HG03442 (cell line): ENCODE results near the gene DAPP1.
A peak's percentile ranks its signal among the peaks of the same experiment; 100 is the strongest.

Source experiments
- ATAC-seq: cut with Tn5 transposase; IDR thresholded peaks from one replicate; pipeline ENCODE4 v1.9.1; 2021; ENCODE audit warnings: mild to moderate bottlenecking, moderate library complexity; ENCODE audit not compliant: unreplicated experiment

DAPP1 gene

DNA sequence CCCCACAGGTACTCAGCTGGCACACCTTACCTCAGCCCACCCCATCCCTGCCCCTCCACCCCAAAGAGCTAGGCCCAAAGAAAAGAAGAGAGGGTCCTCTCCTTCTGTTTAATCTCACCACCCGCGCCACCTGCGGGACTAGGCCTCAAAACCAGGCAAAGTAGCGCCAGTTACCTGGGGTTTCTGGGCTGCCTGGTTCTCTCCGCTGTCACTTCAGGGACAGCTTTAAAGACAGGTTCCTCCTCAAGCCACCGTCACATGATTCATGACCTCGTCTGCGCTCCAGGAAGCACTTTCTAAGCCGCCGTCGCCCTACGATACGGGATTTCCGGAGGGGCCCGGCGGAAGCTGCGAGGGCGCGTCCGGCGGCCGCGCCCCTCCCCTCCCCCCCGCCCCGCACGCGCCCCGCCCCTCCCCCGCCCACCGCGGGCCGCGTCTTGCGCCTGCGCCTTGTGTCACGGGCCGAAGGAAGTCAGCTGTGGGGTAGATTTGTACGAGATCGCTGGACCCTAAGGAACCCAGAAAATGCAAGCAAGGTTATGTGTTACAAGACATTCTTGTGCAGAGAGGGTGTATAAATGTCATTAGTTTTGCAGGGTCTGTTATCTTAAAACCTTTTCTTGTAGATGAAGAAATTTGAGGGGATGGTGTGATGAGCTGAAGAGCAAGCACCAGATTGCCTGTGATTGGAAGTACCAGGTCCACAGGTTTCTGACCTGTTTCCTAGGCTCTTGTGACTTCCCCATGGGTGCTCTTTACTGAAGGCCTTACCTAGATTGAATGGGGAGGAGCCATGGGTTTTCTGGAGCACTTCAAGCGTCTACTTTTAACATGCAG lies 77.8 kb downstream of the DAPP1 start, which contains the start of gene LAMTOR3:
TSS of gene LAMTOR3 (minus strand) at position 267 of the 837 bp plus-strand sequence. CDS start 464 bp downstream, outside the sequence.
- peak; percentile 100 for ATAC-seq

DNA sequence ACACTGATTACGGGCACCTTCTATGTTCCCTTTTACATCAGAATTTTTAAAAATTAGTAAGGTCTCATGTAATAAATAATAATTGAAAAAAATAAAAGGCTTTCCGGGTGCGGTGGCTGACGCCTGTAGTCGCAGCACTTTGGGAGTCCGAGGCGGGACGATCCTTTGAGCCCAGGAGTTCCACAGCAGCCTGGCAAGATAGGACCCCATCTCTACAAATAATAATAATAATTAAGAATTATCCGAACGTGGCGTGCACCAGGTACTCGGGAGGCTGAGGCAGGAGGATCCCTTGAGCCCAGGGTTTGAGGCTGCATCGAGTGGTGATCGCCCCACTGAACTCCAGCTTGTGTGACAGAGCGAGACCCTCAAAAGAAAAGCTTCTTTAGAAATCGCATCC lies 78.4 kb downstream of the DAPP1 start:
- no peak for ATAC-seq

GRCh38 chr4:99915449-99915848 lies 98.8 kb downstream of the DAPP1 start:
- ATAC-seq, result no peak

DNA sequence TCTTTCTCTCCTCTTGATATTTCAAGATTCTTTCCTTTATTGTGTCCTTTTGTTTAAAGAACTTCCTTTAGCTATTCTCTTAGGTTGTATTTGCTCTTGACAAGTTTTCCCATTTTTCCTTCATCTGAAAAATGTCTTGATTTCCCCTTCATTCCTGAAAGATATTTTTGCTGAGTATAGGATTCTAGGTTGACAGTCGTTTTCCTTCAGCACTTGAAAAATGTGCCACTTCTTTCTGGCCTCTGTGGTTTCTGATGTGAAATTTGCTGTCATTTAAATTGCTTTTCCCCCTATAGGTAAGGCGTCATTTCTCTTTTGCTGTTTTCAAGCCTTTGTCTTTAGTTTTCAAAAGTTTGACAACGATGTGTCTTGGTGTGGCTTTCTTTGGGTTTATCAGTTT lies 100.9 kb downstream of the DAPP1 start:
- no peak for ATAC-seq

DNA sequence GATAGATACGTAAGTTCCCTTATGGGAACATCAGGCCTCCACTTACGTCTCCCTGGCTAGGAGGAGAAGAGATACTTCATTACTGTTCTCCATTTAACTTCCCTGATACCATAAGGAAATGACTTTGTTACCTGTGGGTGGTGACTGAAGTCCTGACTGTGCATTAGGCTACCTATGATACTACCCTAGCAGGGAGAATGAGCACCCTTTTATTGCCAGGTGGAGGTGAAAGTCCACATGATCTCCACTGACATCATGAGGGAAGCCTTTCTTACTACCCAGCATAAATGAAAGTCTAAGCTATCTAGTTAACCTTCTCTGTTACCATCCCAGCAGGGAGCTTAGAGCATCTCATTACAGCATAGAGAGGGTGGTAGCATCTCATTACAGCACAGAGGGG lies 102.0 kb downstream of the DAPP1 start:
- ATAC-seq, result no peak
